Measurements from ENCODE around the gene AP3M1.

AP3M1 gene

DNA sequence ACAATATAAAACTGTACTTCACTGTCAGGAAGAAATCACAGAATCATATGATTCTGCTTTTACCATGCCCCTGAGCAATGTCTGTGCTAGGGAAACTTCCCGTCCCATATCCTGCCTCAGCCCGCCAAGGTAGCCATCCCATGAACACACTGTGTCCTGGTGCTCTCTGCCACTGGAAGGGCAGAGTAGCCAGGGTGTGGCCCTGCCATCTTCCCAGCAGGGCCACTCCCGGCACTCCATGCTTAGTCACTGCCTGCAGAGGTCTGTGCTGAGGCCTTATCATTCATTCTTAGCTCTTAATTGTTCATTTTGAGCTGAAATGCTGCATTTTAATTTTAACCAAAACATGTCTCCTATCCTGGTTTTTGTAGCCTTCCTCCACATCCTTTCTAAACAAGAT is 31.8 kb downstream of the AP3M1 start:
- no peak overlapping the region for H3K4me3 ChIP-seq (ENCODE audit: low read depth, low read length)
- no peak for DNase-seq (ENCODE audit: low read depth)
- TF ChIP-seq, protein P1, sequence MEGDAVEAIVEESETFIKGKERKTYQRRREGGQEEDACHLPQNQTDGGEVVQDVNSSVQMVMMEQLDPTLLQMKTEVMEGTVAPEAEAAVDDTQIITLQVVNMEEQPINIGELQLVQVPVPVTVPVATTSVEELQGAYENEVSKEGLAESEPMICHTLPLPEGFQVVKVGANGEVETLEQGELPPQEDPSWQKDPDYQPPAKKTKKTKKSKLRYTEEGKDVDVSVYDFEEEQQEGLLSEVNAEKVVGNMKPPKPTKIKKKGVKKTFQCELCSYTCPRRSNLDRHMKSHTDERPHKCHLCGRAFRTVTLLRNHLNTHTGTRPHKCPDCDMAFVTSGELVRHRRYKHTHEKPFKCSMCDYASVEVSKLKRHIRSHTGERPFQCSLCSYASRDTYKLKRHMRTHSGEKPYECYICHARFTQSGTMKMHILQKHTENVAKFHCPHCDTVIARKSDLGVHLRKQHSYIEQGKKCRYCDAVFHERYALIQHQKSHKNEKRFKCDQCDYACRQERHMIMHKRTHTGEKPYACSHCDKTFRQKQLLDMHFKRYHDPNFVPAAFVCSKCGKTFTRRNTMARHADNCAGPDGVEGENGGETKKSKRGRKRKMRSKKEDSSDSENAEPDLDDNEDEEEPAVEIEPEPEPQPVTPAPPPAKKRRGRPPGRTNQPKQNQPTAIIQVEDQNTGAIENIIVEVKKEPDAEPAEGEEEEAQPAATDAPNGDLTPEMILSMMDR (IDR thresholded peaks at IDR 0.05; ENCODE audit: low read depth, low read length, missing control alignments), result no peak
- in situ Hi-C loops (cut with HindIII; ENCODE audit: low sequenced_read_pairs), result loop anchor here (25.0 kb wide), 1 partner anchor 232 kb away; no protein-coding TSS in a partner anchor

DNA sequence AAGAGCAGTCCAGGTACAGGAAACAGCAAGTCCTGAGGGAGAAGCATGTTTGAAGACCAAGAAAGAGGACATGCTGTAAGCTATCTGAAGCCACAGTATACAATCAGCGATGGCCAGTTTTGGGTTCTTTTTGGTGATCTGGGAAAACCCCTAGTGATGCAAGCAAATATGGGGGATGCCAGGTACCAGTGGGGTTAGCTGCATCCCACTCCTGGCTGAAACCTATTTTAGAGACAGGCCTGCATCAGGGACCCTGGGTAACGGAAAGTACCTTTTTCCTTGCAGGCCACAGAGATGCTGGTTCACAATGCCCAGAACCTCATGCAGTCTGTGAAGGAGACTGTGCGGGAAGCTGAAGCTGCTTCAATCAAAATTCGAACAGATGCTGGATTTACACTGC is 32.9 kb downstream of the AP3M1 start:
- TF ChIP-seq, protein P1 (IDR thresholded peaks at IDR 0.05; ENCODE audit: low read depth, low read length, missing control alignments), result no peak
- no peak overlapping the region for H3K4me3 ChIP-seq (ENCODE audit: low read depth, low read length)
- in situ Hi-C loops (cut with HindIII; ENCODE audit: low sequenced_read_pairs), result loop anchor here (25.0 kb wide), 1 partner anchor 230 kb away; no protein-coding TSS in a partner anchor
- no peak for DNase-seq (ENCODE audit: low read depth)

DNA sequence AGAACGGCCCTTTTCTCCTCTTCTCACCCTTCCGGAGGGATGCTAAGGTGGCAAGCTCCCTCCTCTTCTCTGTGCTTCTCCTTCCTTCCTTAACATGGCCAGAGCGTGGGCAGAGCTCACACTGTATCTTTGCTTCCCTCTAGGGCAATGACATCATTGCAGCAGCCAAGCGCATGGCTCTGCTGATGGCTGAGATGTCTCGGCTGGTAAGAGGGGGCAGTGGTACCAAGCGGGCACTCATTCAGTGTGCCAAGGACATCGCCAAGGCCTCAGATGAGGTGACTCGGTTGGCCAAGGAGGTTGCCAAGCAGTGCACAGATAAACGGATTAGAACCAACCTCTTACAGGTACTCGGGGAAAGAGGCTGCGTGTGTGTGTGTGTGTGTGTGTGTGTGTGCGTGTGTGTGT is 36.6 kb downstream of the AP3M1 start:
- TF ChIP-seq, protein P1 (IDR thresholded peaks at IDR 0.05; ENCODE audit: low read depth, low read length, missing control alignments), result no peak
- in situ Hi-C loops (cut with HindIII; ENCODE audit: low sequenced_read_pairs), result loop anchor here (25.0 kb wide), 1 partner anchor 227 kb away; no protein-coding TSS in a partner anchor
- no peak for DNase-seq (ENCODE audit: low read depth)
- H3K4me3 ChIP-seq (ENCODE audit: low read depth, low read length), result no peak overlapping the region

DNA sequence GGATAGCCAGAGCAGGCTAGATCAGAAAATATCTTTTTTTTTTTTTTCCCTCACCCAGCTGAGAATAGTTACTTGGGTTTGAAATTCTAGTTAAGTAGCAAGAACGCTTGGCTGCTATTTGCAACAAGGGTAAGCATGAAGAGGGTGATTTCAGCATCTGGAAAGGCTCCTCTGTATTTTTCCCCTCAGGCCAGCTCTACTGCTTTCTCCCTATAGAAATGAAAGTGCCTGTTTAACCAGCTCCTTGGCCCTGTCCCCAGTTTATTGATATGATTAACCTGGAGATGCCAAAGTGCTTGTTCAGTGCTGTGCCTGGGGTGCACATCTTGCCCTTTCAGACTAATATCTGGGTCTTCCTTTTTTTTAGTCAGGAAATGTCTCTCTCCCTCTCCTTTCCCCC is 37.1 kb downstream of the AP3M1 start:
- no peak overlapping the region for H3K4me3 ChIP-seq (ENCODE audit: low read depth, low read length)
- TF ChIP-seq, protein P1 (IDR thresholded peaks at IDR 0.05; ENCODE audit: low read depth, low read length, missing control alignments), result no peak
- in situ Hi-C loops (cut with HindIII; ENCODE audit: low sequenced_read_pairs), result loop anchor here (25.0 kb wide), 1 partner anchor 226 kb away; no protein-coding TSS in a partner anchor
- peak; percentile 18 for DNase-seq (ENCODE audit: low read depth)

DNA sequence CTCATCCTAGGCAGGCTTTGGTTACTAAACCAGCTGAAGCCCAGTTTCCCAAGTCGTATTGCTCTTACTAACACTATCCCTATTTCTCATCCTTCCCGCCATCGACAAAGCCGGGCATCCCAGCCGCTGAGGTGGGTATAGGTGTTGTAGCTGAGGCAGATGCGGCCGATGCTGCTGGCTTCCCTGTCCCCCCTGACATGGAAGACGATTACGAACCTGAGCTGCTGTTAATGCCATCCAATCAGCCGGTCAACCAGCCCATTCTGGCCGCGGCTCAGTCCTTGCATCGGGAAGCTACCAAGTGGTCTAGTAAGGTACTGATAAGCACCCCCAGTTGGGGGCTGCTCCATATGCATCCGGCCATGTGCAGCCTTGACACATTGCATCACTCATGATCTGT is 38.8 kb downstream of the AP3M1 start:
- TF ChIP-seq, protein P1 (IDR thresholded peaks at IDR 0.05; ENCODE audit: low read depth, low read length, missing control alignments), result no peak

DNA sequence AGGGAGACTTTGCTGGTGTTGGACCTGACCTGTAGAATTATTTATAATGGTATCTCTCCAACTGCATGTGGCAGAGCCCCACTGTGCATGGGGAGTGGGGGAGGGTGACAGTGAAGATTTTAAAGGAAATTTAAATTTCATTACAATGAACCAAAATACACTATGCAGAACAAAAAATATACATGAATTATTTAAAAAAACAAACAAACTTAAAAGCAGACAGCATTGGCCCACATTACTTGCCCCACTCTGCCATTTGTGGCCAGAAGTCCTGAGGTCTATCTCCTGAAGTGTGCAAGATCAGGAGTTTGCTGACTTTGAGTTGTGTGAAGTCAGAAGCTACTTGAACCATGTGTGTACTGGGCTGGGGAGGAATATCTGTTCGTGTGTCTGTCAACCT is 40.5 kb downstream of the AP3M1 start:
- in situ Hi-C loops (cut with HindIII; ENCODE audit: low sequenced_read_pairs), result loop anchor here (25.0 kb wide), 1 partner anchor 223 kb away; no protein-coding TSS in a partner anchor
- DNase-seq (ENCODE audit: low read depth), result no peak
- no peak overlapping the region for H3K4me3 ChIP-seq (ENCODE audit: low read depth, low read length)
- TF ChIP-seq, protein P1 (IDR thresholded peaks at IDR 0.05; ENCODE audit: low read depth, low read length, missing control alignments), result no peak

More for the DNA sequence above, 38.8 kb downstream of the AP3M1 start:
- no peak overlapping the region for H3K4me3 ChIP-seq (ENCODE audit: low read depth, low read length)
- no peak for DNase-seq (ENCODE audit: low read depth)
- in situ Hi-C loops (cut with HindIII; ENCODE audit: low sequenced_read_pairs), result loop anchor here (25.0 kb wide), 1 partner anchor 224 kb away; no protein-coding TSS in a partner anchor

All from astrocyte of the cerebellum (primary cell).